Activated CD8-positive, alpha-beta memory T cell treated with anti-CD3 and anti-CD28 coated beads, Interleukin-2, amount 50 U/mL, for 24 hours (primary cell): ENCODE measurements around the gene FMN2.
"Not testable (repeated sequence)": the region's sequence is repeated elsewhere in the genome, so short reads cannot be mapped to it uniquely, and the experiment has no call there.

ENCODE experiments used
- DNase-seq: peaks from one replicate; pipeline ENCODE4 v3.0.0-alpha.2; 2020; ENCODE audit errors: extremely low read depth

Gene FMN2

DNA sequence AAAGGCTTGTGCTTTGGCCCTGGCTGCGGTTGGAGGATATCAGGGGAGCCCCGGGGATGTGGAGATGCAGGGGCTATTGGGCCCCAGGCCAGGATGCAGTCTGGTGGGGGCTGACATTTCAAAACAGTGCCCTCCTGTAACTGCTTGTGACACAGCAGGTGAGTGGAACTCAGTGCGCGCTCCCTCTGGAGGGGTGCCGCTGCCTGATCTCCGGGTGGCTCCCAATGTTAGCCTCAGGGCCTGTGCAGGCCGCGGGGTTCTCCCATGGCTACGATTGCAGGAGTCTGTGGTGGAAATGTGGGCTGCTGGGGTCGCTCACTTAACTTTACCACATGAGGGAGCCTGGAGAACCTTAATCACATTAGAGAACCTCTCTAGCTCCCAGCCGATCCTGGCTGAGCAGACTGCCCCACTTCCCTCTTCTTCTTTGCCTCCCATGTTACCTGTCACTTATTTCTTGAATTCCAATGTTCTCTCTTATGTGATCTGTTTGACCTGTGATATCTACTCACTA is 163.2 kb downstream of the FMN2 start:
- no peak for DNase-seq

DNA sequence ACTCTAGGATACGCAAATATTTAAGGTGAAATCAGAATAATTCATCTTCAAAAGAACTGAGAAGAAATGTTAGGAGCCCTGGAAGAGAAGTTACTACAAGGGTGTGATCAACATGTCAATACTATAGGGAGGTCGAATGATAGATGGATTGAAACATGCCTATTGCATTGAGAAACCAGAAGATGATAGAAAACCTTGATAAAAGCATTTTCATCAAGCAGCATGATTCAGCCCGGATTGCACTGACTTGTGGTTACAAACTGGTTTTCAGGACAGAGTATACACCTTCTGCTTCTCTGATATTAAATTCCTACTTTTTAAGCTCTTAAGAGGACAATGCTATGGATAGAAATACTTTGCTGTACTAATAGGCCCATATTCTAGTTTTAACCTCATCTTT is 164.2 kb downstream of the FMN2 start:
- no peak for DNase-seq

DNA sequence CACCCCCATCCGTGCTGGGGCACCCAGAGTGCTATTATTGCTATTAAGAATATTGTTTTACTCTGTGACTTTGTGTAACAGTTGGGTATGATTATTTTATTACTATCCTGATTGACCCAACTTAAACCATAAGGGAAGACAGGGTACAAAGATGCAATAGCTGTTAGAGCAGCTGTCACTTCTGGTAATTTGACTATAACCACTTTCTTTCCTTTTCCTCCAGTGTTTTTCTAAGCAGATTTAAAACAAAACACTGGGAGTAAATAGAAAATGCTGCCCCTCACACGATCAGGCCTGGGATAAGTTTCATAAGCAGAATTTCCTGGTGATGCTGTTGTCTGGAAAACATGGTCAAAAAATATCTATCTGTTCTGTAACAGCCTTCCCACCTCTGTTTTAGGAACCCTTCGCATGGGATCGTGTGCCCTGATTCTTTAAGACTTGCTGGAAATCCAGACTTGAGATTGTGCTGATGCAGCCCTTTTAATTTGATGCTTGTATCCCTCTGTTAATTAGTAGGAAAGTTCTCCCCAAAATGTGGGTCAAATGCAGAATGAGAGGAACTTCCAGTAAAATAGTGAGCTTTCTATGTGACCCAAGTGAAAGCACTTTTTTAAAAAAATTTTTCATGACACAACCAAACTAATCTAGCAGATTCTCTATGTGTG is 165.3 kb downstream of the FMN2 start:
- no peak for DNase-seq

GRCh38 chr1:240258910-240259309 is 167.2 kb downstream of the FMN2 start:
- no peak for DNase-seq

DNA sequence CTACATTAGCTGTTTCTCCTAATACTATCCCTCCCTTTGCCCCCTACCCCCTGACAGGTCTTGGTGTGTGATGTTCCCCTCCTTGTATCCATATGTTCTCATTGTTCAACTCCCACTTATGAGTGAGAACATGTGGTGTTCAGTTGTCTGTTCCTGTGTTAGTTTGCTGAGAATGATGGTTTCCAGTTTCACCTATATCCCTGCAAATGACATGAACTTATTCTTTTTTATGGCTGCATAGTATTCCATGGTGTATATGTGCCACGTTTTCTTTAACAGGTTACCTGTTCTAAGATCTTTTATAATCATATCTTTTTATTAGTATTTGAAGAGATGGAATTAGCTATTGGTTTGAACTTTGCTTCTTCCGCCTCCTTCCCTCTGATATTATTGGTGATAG is 172.8 kb downstream of the FMN2 start:
- not testable (repeated sequence) for DNase-seq

DNA sequence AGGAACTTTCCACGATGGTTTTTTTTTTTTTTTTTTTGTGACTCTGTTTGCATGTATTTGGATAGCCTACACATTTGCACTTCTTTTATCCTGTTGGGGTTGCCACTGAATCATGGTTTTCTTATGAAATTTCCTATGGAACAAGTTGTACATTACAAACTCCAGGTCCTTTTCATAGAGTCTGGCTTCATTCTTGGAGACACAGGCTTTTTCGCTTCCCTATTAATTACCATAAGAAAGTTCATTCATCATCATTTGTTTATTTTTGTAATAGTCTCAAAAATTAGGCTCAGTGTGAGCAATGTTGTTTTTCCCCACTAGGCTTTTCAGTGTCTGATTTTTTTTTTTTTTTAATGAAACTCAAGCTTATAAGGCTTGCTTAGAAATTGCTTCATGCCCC is 179.4 kb downstream of the FMN2 start:
- DNase-seq: no peak

GRCh38 chr1:240274569-240274968 is 182.9 kb downstream of the FMN2 start:
- no peak for DNase-seq

DNA sequence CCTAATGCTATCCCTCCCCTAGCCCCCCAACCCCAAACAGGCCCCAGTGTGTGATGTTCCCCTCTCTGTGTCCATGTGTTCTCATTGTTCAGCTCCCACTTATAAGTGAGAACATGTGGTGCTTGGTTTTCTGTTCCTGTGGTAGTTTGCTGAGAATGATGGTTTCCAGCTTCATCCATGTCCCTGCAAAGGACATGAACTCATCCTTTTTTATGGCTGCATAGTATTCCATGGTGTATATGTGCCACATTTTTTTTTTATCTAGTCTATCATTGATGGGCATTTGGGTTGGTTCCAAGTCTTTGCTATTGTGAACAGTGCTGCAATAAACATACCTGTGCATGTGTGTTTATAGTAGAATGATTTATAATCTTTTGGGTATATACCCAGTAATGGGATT is 183.5 kb downstream of the FMN2 start:
- not testable (repeated sequence) for DNase-seq

DNA sequence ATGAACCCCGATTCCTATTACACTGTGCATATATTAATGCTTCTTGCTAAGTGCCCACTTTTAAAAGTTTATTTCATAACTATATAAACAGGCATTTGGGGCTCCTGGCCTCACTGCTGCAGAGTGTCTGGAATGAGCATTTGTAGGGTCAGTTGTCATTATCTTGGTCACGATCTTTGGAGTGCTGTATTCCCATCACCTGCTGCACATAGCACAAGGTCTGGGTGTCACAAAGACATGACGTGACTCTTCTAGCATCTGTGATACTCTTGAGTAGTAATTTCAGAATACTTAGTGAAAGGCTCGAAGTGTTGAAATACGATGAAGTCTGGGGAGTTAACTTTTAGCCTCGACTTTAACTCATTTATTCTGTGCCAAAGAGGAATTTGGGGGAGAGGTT is 186.4 kb downstream of the FMN2 start:
- no peak for DNase-seq

DNA sequence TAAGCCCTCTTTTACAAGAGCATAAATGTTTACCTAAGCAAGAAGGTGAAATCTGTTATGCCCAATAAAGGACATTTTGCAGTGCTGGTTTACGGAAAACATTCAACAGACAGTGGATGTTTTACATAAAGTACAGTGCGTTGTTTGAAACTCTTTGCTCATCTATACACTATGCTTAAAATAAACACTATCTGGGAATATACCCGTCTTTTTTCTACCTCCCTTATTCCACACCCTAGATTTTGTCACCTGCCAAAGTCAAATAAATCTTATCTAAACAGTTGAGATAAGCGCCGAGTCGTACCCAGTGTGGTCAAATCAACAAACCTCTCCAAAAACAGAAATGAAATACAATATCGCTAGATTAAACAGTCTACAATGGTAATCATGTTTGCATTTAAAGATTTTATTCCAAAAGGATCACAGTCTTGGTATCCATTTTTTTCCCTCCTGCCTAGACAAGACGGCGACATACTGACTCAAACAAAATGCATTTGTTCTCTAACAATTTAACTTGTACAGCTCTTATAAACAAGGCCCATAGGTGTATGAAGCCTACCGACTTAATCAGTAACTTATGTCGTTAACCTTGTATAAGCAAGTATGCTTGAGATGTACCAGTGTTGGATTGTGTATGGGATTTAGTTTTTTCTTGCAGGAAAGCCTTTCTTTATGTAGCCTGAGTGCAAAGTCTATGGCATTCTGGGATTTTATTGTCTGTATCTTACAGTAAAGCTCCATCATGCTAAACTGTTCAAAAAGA is 189.1 kb downstream of the FMN2 start:
- DNase-seq: no peak

DNA sequence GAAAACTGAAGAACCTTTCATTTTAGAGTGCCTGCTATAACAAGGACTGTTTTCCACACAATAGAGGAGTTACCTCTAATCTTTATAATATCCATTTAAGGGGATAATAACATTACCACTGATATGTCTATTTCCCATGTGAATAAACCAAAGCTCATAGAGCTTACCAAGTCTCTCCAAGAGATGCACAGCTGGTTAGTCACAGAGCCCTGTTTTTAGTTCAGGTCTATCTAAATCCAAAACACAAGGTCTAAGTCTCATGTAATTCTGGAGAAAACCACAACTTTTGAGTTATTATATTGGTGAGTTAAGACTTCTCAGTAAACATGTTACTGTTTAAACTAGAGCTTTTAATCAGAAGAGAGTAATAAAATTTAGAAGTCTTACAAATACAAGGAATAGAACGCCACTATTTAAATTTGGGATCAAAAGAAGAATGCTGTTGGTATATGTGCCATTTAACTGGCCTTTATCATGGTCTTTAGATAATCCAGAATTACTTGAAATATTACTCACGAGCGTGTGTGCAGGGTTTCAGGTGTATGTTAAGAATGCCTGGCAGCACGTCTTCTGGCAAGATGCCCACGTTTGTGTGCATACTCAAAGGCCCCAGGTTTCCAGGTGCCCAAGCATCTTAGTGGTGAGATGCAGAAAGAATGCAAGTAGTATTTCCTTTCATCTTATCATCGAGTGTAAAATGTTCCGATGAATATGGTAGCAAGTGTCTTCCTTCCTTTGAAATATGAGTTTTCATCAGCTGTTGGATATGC is 190.6 kb downstream of the FMN2 start:
- no peak for DNase-seq

- DNase-seq: no peak
Observed at GRCh38 chr1:240284656-240285414, 193.2 kb downstream of the FMN2 start.

DNA sequence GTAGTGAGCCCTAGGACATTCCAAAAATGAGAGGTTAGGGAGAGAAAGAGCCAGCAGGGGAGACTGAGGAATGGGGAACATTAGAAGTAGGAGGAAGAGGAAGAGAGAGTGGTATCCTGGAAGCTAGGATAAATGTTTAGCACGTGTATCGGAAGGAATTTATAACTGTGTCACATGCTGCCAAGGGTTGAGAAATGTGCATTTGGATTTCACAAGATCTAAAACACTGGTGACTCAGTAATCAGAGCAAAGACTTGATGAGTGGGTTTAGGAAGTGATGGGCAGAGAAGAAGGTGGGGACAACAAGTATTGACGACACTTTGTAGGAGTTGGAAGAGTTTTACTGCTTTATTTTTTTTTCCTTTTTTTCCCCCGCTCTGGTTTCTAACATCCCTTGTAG is 193.9 kb downstream of the FMN2 start:
- no peak for DNase-seq

DNA sequence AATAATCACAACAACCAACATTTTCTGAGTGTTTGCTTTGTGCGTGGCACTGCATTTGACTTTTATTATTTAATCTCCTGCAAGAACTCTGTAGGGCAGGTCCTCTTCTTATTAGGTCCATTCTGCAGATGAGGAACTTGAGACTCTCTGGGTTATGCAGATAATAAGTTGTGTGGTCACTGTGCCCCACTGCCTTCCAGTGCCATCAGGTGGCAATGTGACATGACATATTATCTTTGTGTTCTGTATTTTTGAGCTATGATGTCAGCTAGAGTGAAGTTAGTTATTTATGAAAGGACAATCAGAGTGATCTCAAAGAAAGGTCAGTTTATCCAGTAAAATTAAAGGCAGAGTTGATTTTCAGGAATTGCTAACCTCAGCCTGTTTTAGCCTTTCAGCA is 196.0 kb downstream of the FMN2 start:
- DNase-seq: no peak

- DNase-seq: no peak
Observed at GRCh38 chr1:240293706-240294105, 202.0 kb downstream of the FMN2 start.

GRCh38 chr1:240294566-240294965 is 202.9 kb downstream of the FMN2 start:
- no peak for DNase-seq

- no peak for DNase-seq
Observed at GRCh38 chr1:240295811-240296210, 204.1 kb downstream of the FMN2 start.

GRCh38 chr1:240304466-240304865 is 212.8 kb downstream of the FMN2 start:
- no peak for DNase-seq

GRCh38 chr1:240306673-240307072 is 215.0 kb downstream of the FMN2 start:
- DNase-seq: no peak

GRCh38 chr1:240308096-240308495 is 216.4 kb downstream of the FMN2 start:
- no peak for DNase-seq

DNA sequence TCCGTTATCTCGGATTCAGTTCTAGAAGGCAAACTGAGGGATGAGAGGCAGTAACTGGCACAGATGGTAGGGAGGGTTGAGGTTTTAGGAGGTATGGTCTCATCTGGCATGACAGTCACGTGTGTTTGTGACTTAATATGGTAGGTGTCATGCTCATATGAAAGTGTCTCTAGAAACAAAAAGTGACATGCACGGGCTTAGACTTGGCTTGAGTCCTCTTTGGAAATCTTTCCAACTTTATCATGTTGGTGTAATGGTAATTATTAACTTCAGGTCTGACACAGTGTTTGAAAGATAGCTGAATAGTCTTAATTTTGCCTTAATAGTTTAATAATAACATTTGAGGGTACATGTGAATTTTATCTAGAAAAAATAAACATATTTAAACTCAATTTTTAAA is 218.1 kb downstream of the FMN2 start:
- DNase-seq: no peak
